DND-41 (cell line): ENCODE measurements around the gene OSBPL9.

ENCODE experiments used
- CTCF ChIP-seq: IDR thresholded peaks from 2 replicates; pipeline ENCODE4 v1.5.1; 2012; ENCODE audit warnings: borderline replicate concordance, low read length, moderate library complexity, mild to moderate bottlenecking; ENCODE audit not compliant: poor library complexity, severe bottlenecking; ENCODE audit errors: extremely low read depth
- EZH2 ChIP-seq: IDR thresholded peaks from 3 replicates; pipeline ENCODE4 v1.6.1; 2012; ENCODE audit warnings: borderline replicate concordance, low read depth, mild to moderate bottlenecking, moderate library complexity, low read length, inconsistent platforms; ENCODE audit not compliant: severe bottlenecking

DNA sequence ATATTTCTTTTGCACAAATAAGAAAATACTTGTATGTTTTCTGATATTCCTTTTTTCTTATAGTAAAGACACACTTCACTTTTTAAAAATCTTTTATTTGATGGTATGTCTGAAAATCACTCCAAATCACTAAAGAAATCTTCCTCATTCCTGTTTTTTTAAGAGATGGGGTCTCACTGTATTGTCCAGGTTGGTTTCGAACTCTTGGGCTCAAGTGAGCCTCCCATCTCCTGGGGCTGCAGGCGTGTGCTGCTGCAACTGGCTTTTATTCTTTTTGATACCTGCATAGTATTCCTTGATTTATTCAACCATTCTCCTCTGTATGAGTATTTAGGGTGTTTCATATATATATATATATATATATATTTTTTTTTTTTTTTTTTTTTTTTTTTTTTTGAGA, 88.1 kb downstream of the OSBPL9 start:
- TF ChIP-seq CTCF (no peak), EZH2 (no peak)
